ENCODE measurements around the gene EVA1C. TPM values are rescaled to one million over a fixed set of nuclear protein-coding genes. Genes with fewer than 3 reads are reported as not detected.

The EVA1C gene
- total and polyA plus RNA-seq, 10 of the 15 experiments (the other 5 are each of a cell fraction or from before 2014, with no cell fraction given) = 0.13 to 0.56 (median 0.34) TPM; not detected in 7

DNA sequence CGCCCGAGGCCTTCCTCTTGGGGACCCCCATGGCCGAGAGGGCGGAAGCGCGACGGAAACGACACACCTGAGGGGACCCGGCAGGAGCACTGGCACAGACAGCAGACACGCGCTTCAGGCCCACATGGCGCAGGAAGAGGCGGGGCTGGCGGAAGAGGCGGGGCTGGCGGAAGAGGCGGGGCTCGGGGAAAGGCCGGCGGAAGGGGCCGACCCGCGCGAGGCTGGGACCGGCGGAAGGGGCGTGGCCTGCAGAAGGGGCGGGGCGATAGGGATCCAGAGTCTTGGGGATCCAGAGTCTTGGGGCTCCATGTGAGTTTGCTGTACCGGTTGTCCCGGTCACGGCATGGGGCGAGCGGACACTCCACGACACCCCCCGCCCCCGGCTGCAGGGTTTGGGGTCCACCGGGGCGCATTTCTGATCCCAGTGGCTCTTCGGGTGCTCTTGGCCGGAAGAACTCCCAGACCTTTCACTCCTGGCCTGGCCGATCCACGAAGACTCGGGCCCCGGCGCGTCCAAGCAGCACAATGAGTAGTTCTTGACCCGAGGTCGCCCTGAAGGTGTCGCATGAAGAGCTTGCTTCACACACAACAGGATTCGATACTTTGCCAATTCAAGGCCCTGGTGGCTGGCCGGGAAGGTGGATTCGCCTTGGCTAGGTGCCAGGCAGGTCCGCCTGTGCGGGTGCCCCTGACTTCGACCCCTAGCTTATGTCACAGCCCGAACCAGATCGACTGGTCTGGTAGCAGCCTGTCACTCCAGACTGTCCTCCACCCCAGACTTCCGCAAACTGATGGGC, 19.4 kb upstream of the EVA1C start, which contains the start of gene URB1 (continued):
- TF ChIP-seq HCFC1 (IDR thresholded peaks at IDR 0.05; ENCODE audit: low read length) (peak; percentile 15; the same call in 1 of the 2 replicates), ZNF384 (IDR thresholded peaks at IDR 0.05; ENCODE audit: borderline replicate concordance, low read depth, low read length) (no peak), YY1 (IDR thresholded peaks at IDR 0.05; ENCODE audit: low read depth, low read length) (no peak), HDAC2 (IDR thresholded peaks at IDR 0.05) (no peak), E2F4 (IDR thresholded peaks at IDR 0.05; ENCODE audit: low read depth, low read length) (no peak), NR2C1 (IDR thresholded peaks at IDR 0.05) (no peak; the same call in 1 of the 2 replicates), ZNF24 (IDR thresholded peaks at IDR 0.05) (no peak), RELA (IDR thresholded peaks at IDR 0.05; ENCODE audit: borderline replicate concordance, partially characterized antibody) (no peak), CREM (IDR thresholded peaks at IDR 0.05; ENCODE audit: low read depth) (no peak; the same call in none of the 2 replicates), NFYA (IDR thresholded peaks at IDR 0.05; ENCODE audit: borderline replicate concordance, low read depth, low read length) (no peak), CUX1 (IDR thresholded peaks at IDR 0.05; ENCODE audit: insufficient replicate concordance, low read depth, low read length) (no peak), ZZZ3 (IDR thresholded peaks at IDR 0.05; ENCODE audit: control insufficient read depth, insufficient read length, low read depth) (no peak), TBL1XR1 (IDR thresholded peaks at IDR 0.05; ENCODE audit: low read depth, low read length) (no peak), CEBPZ (IDR thresholded peaks at IDR 0.05; ENCODE audit: low read depth, low read length) (no peak)
- TF ChIP-seq, protein P1, sequence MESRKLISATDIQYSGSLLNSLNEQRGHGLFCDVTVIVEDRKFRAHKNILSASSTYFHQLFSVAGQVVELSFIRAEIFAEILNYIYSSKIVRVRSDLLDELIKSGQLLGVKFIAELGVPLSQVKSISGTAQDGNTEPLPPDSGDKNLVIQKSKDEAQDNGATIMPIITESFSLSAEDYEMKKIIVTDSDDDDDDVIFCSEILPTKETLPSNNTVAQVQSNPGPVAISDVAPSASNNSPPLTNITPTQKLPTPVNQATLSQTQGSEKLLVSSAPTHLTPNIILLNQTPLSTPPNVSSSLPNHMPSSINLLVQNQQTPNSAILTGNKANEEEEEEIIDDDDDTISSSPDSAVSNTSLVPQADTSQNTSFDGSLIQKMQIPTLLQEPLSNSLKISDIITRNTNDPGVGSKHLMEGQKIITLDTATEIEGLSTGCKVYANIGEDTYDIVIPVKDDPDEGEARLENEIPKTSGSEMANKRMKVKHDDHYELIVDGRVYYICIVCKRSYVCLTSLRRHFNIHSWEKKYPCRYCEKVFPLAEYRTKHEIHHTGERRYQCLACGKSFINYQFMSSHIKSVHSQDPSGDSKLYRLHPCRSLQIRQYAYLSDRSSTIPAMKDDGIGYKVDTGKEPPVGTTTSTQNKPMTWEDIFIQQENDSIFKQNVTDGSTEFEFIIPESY (IDR thresholded peaks at IDR 0.05) = no peak
- TF ChIP-seq, protein P2, sequence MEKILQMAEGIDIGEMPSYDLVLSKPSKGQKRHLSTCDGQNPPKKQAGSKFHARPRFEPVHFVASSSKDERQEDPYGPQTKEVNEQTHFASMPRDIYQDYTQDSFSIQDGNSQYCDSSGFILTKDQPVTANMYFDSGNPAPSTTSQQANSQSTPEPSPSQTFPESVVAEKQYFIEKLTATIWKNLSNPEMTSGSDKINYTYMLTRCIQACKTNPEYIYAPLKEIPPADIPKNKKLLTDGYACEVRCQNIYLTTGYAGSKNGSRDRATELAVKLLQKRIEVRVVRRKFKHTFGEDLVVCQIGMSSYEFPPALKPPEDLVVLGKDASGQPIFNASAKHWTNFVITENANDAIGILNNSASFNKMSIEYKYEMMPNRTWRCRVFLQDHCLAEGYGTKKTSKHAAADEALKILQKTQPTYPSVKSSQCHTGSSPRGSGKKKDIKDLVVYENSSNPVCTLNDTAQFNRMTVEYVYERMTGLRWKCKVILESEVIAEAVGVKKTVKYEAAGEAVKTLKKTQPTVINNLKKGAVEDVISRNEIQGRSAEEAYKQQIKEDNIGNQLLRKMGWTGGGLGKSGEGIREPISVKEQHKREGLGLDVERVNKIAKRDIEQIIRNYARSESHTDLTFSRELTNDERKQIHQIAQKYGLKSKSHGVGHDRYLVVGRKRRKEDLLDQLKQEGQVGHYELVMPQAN (conservative IDR thresholded peaks at IDR 0.05) = peak; percentile 98
